Mucosa of gallbladder (tissue), 1 donor: ENCODE measurements around the gene CNTRL. TPM values are rescaled to one million over a fixed set of nuclear protein-coding genes. Genes with fewer than 3 reads are reported as not detected.
"Not testable (repeated sequence)": the region's sequence is repeated elsewhere in the genome, so short reads cannot be mapped to it uniquely, and the experiment has no call there.

Experiments used
- DNase-seq: peaks from one replicate; pipeline ENCODE4 v3.0.0-alpha.2; 2020; ENCODE audit warnings: low spot score
- total RNA-seq: library from RNA; stranded (reverse); gene quantifications from one replicate; pipeline ENCODE4 v1.2.1, GENCODE V29; 2021
- donor health status: DM: no; HTN: no; CAD: no.

Gene CNTRL
- total RNA-seq = 11.7 TPM

- DNase-seq = peak; percentile 86
These were observed at the start of gene CNTRL for GRCh38 chr9:121074370-121075250. Gene CNTRL, plus strand, starts transcription at chr9:121074955. Its CDS starts 13,372 bp downstream, at chr9:121088327.

- no peak for DNase-seq
These were observed 48.5 kb upstream of the CNTRL start for GRCh38 chr9:121026260-121026691.

- no peak for DNase-seq
These were observed 48.0 kb upstream of the CNTRL start for GRCh38 chr9:121026768-121027167.

GRCh38 chr9:121028285-121028684 is 46.5 kb upstream of the CNTRL start:
- not testable (repeated sequence) for DNase-seq

- DNase-seq = no peak
These were observed 45.3 kb upstream of the CNTRL start for GRCh38 chr9:121029469-121029868.

- no peak for DNase-seq
These were observed 40.2 kb upstream of the CNTRL start for GRCh38 chr9:121034529-121034928.

GRCh38 chr9:121035717-121036116 is 39.0 kb upstream of the CNTRL start:
- not testable (repeated sequence) for DNase-seq

- no peak for DNase-seq
These were observed 36.4 kb upstream of the CNTRL start for GRCh38 chr9:121038362-121038761.

GRCh38 chr9:121038804-121039203 is 36.0 kb upstream of the CNTRL start:
- no peak for DNase-seq

- DNase-seq = no peak
These were observed 26.6 kb upstream of the CNTRL start for GRCh38 chr9:121048175-121048574.

GRCh38 chr9:121048618-121049017 is 26.1 kb upstream of the CNTRL start:
- no peak for DNase-seq

GRCh38 chr9:121050128-121050988 is 24.4 kb upstream of the CNTRL start, which contains the start of gene C5:
Gene C5, minus strand, starts transcription at chr9:121050275. Its CDS starts 29 bp downstream, at chr9:121050246.
- no peak for DNase-seq

- no peak for DNase-seq
These were observed 21.2 kb upstream of the CNTRL start for GRCh38 chr9:121053544-121053943.

- DNase-seq = no peak
These were observed 19.1 kb upstream of the CNTRL start for GRCh38 chr9:121055642-121056143.

GRCh38 chr9:121057821-121058220 is 16.9 kb upstream of the CNTRL start:
- no peak for DNase-seq

- no peak for DNase-seq
These were observed 15.2 kb upstream of the CNTRL start for GRCh38 chr9:121059513-121059912.

GRCh38 chr9:121059998-121060636 is 14.6 kb upstream of the CNTRL start:
- peak; percentile 38 for DNase-seq

- no peak for DNase-seq
These were observed 7.9 kb upstream of the CNTRL start for GRCh38 chr9:121066850-121067249.

- DNase-seq = no peak
These were observed 7.1 kb upstream of the CNTRL start for GRCh38 chr9:121067640-121068039.

- no peak for DNase-seq
These were observed 5.4 kb upstream of the CNTRL start for GRCh38 chr9:121069396-121069795.

GRCh38 chr9:121071370-121071755 is 3.4 kb upstream of the CNTRL start:
- no peak for DNase-seq
